ENCODE measurements around the gene CXCL13. TPM values are rescaled to one million over a fixed set of nuclear protein-coding genes. Genes with fewer than 3 reads are reported as not detected.

The CXCL13 gene
- total RNA-seq, 4 donors from 2014 or later, result 2.2 to 2.4 TPM; not detected in 2

GRCh38 chr4:77625485-77625884 lies 19.9 kb downstream of the CXCL13 start:
- DNase-seq, result no peak

GRCh38 chr4:77629885-77630284 lies 24.3 kb downstream of the CXCL13 start:
- H3K36me3 ChIP-seq, result no peaks in the 10 kb centered on the region
- no peaks in the 10 kb centered on the region for H3K27me3 ChIP-seq
- DNase-seq, result no peak
- no peak overlapping the region for H3K27ac ChIP-seq
- no peaks in the 10 kb centered on the region for H3K9me3 ChIP-seq
- WGBS, 2 donors, result 61 to 84% methylated on average over 2 of the region's 2 CpGs
- TF ChIP-seq POLR2A (IDR thresholded peaks at IDR 0.05) (no peak), CTCF (IDR thresholded peaks at IDR 0.05) (no peak)
- no peaks in the 10 kb centered on the region for H3K4me1 ChIP-seq
- no peak overlapping the region for H3K4me3 ChIP-seq
- intact Hi-C loops (cut with DNase I), result no loop called here

More at GRCh38 chr4:77625485-77625884, 19.9 kb downstream of the CXCL13 start:
- H3K4me3 ChIP-seq, result no peak overlapping the region
- H3K27me3 ChIP-seq, result no peaks in the 10 kb centered on the region
- TF ChIP-seq CTCF (IDR thresholded peaks at IDR 0.05) (no peak), POLR2A (IDR thresholded peaks at IDR 0.05) (no peak)
- no peaks in the 10 kb centered on the region for H3K36me3 ChIP-seq
- WGBS, 2 donors, result 50 to 65% methylated on average over 5 of the region's 5 CpGs
- H3K4me1 ChIP-seq, result no peaks in the 10 kb centered on the region
- no peaks in the 10 kb centered on the region for H3K9me3 ChIP-seq
- intact Hi-C loops (cut with DNase I), result no loop called here
- H3K27ac ChIP-seq, result no peak overlapping the region

GRCh38 chr4:77631276-77631675 lies 25.7 kb downstream of the CXCL13 start:
- no peaks in the 10 kb centered on the region for H3K9me3 ChIP-seq
- intact Hi-C loops (cut with DNase I), result no loop called here
- no peak overlapping the region for H3K27ac ChIP-seq
- H3K27me3 ChIP-seq, result no peaks in the 10 kb centered on the region
- no peaks in the 10 kb centered on the region for H3K36me3 ChIP-seq
- no peaks in the 10 kb centered on the region for H3K4me1 ChIP-seq
- WGBS, 2 donors, result 67% methylated on average over 1 of the region's 1 CpG; no CpG with 5 or more reads in 1 of the 2 donors
- no peak overlapping the region for H3K4me3 ChIP-seq
- no peak for TF ChIP-seq POLR2A (IDR thresholded peaks at IDR 0.05)
- no peak for TF ChIP-seq CTCF (IDR thresholded peaks at IDR 0.05)
- no peak for DNase-seq

- intact Hi-C loops (cut with DNase I), result no loop called here
- H3K4me1 ChIP-seq, result peaks cover 0 to 6% (median 4%) of the 10 kb centered on the region in 3 donors
- no peak for DNase-seq
- no peak overlapping the region for H3K4me3 ChIP-seq
- no peaks in the 10 kb centered on the region for H3K27me3 ChIP-seq
- WGBS, 2 donors, result 77 to 82% methylated on average over 5 to 6 of the region's 6 CpGs
- TF ChIP-seq POLR2A (IDR thresholded peaks at IDR 0.05), result no peak
- TF ChIP-seq CTCF (IDR thresholded peaks at IDR 0.05), result no peak
- no peaks in the 10 kb centered on the region for H3K9me3 ChIP-seq
- H3K36me3 ChIP-seq, result no peaks in the 10 kb centered on the region
- H3K27ac ChIP-seq, result no peak overlapping the region
Observed at GRCh38 chr4:77634132-77634785, 28.6 kb downstream of the CXCL13 start.

- DNase-seq, result no peak
- peaks cover 0 to 6% (median 4%) of the 10 kb centered on the region in 3 donors for H3K4me1 ChIP-seq
- TF ChIP-seq CTCF (IDR thresholded peaks at IDR 0.05) (no peak), POLR2A (IDR thresholded peaks at IDR 0.05) (no peak)
- H3K27ac ChIP-seq, result no peak overlapping the region
- no peaks in the 10 kb centered on the region for H3K9me3 ChIP-seq
- no peaks in the 10 kb centered on the region for H3K27me3 ChIP-seq
- H3K4me3 ChIP-seq, result no peak overlapping the region
- H3K36me3 ChIP-seq, result no peaks in the 10 kb centered on the region
- intact Hi-C loops (cut with DNase I), result no loop called here
- WGBS, 2 donors, result 81 to 100% methylated on average over 2 to 6 of the region's 7 CpGs
Observed at GRCh38 chr4:77635246-77635645, 29.6 kb downstream of the CXCL13 start.

All from esophagus squamous epithelium (tissue), 5 donors.